ENCODE results near the gene PCNX3. TPM values are rescaled to one million over a fixed set of nuclear protein-coding genes. Genes with fewer than 3 reads are reported as not detected.

Gene PCNX3
- total and polyA plus RNA-seq, 2 of the 13 experiments (the other 11 are each of a cell fraction or from before 2014, with no cell fraction given), result 16.2 to 23.0 TPM

DNA sequence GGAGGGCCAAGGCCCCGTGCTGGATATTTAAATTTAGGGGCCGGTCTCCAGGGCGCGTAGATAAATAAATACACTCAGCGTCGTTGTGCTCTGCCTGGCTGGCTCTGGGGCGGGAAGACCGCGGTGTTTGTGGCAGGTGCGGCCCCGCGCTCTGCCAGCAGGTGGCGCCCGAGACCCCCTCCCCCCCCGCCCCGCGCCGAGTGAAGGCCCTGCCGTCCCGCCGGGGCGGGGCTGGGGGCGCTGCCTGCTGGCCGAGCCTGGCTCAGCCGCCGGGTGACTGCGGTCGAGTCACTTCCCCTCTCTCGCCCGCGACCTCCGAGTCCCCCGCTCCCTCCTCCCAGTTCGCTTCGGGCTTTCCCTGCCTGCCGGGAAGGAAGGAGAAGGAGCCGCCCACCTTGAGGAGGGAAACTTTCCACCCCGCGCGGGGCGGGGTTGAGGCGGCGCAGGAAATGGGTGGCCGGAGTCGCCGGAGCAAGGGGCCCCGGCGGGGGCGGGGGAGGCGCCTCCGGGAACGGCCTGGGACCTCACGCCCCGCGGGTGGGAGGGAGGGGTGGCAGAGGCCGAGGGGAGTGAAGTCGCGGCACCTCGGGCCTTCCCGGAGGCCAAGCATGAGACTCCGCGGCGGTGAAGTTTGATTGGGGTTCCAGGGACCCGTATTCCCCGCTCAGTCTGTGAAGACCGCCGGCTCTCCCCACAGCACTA lies 41.3 kb upstream of the PCNX3 start (continued):
- TF ChIP-seq, protein P1, sequence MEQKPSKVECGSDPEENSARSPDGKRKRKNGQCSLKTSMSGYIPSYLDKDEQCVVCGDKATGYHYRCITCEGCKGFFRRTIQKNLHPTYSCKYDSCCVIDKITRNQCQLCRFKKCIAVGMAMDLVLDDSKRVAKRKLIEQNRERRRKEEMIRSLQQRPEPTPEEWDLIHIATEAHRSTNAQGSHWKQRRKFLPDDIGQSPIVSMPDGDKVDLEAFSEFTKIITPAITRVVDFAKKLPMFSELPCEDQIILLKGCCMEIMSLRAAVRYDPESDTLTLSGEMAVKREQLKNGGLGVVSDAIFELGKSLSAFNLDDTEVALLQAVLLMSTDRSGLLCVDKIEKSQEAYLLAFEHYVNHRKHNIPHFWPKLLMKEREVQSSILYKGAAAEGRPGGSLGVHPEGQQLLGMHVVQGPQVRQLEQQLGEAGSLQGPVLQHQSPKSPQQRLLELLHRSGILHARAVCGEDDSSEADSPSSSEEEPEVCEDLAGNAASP (CRISPR knock-in tag; IDR thresholded peaks at IDR 0.05; ENCODE audit: borderline replicate concordance), result no peak
- TF ChIP-seq, protein P2, sequence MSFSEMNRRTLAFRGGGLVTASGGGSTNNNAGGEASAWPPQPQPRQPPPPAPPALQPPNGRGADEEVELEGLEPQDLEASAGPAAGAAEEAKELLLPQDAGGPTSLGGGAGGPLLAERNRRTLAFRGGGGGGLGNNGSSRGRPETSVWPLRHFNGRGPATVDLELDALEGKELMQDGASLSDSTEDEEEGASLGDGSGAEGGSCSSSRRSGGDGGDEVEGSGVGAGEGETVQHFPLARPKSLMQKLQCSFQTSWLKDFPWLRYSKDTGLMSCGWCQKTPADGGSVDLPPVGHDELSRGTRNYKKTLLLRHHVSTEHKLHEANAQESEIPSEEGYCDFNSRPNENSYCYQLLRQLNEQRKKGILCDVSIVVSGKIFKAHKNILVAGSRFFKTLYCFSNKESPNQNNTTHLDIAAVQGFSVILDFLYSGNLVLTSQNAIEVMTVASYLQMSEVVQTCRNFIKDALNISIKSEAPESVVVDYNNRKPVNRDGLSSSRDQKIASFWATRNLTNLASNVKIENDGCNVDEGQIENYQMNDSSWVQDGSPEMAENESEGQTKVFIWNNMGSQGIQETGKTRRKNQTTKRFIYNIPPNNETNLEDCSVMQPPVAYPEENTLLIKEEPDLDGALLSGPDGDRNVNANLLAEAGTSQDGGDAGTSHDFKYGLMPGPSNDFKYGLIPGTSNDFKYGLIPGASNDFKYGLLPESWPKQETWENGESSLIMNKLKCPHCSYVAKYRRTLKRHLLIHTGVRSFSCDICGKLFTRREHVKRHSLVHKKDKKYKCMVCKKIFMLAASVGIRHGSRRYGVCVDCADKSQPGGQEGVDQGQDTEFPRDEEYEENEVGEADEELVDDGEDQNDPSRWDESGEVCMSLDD (CRISPR knock-in tag; IDR thresholded peaks at IDR 0.05; ENCODE audit: borderline replicate concordance), result no peak
- TF ChIP-seq FOXK1 (CRISPR knock-in tag; IDR thresholded peaks at IDR 0.05; ENCODE audit: borderline replicate concordance, low read depth) (no peak), RFX3 (CRISPR knock-in tag; IDR thresholded peaks at IDR 0.05) (no peak), NCOR1 (IDR thresholded peaks at IDR 0.05; ENCODE audit: borderline replicate concordance, low read length) (no peak), ZBTB26 (CRISPR knock-in tag; IDR thresholded peaks at IDR 0.05; ENCODE audit: borderline replicate concordance) (no peak), ZNF10 (CRISPR knock-in tag; IDR thresholded peaks at IDR 0.05; ENCODE audit: borderline replicate concordance, low read depth) (no peak), NFE2L2 (IDR thresholded peaks at IDR 0.05; ENCODE audit: low read length) (no peak), ZNF317 (CRISPR knock-in tag; IDR thresholded peaks at IDR 0.05) (no peak), ZNF674 (CRISPR knock-in tag; IDR thresholded peaks at IDR 0.05; ENCODE audit: low read depth) (no peak), ZNF432 (CRISPR knock-in tag; IDR thresholded peaks at IDR 0.05; ENCODE audit: borderline replicate concordance) (no peak), CBFB (CRISPR knock-in tag; IDR thresholded peaks at IDR 0.05) (no peak), NFIB (CRISPR knock-in tag; IDR thresholded peaks at IDR 0.05; ENCODE audit: borderline replicate concordance) (no peak), NR2F6 (IDR thresholded peaks at IDR 0.05) (no peak), NR2F6 (CRISPR knock-in tag; IDR thresholded peaks at IDR 0.05) (no peak), STAG1 (CRISPR knock-in tag; IDR thresholded peaks at IDR 0.05) (peak; percentile 46), RAD51 (IDR thresholded peaks at IDR 0.05; ENCODE audit: borderline replicate concordance) (no peak), ZMYM4 (CRISPR knock-in tag; IDR thresholded peaks at IDR 0.05) (peak; percentile 45; the same call in 1 of the 2 replicates), ZNF263 (CRISPR knock-in tag; IDR thresholded peaks at IDR 0.05) (peak; percentile 63; the same call in 1 of the 2 replicates), NKX3-1 (CRISPR knock-in tag; IDR thresholded peaks at IDR 0.05) (no peak), RFXAP (CRISPR knock-in tag; IDR thresholded peaks at IDR 0.05; ENCODE audit: borderline replicate concordance) (no peak), PITX1 (CRISPR knock-in tag; IDR thresholded peaks at IDR 0.05) (no peak)
- TF ChIP-seq, protein P3, sequence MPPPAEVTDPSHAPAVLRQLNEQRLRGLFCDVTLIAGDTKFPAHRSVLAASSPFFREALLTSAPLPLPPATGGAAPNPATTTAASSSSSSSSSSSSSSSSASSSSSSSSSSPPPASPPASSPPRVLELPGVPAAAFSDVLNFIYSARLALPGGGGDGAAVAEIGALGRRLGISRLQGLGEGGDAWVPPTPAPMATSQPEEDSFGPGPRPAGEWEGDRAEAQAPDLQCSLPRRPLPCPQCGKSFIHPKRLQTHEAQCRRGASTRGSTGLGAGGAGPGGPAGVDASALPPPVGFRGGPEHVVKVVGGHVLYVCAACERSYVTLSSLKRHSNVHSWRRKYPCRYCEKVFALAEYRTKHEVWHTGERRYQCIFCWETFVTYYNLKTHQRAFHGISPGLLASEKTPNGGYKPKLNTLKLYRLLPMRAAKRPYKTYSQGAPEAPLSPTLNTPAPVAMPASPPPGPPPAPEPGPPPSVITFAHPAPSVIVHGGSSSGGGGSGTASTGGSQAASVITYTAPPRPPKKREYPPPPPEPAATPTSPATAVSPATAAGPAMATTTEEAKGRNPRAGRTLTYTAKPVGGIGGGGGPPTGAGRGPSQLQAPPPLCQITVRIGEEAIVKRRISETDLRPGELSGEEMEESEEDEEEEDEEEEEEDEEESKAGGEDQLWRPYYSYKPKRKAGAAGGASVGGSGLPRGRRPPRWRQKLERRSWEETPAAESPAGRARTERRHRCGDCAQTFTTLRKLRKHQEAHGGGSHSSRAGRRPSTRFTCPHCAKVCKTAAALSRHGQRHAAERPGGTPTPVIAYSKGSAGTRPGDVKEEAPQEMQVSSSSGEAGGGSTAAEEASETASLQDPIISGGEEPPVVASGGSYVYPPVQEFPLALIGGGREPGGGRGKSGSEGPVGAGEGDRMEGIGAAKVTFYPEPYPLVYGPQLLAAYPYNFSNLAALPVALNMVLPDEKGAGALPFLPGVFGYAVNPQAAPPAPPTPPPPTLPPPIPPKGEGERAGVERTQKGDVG (CRISPR knock-in tag; IDR thresholded peaks at IDR 0.05; ENCODE audit: borderline replicate concordance), result no peak
